GM12878 (cell line): Measurements from ENCODE around the gene SHH. TPM values are rescaled to one million over a fixed set of nuclear protein-coding genes. Genes with fewer than 3 reads are reported as not detected.
A peak's percentile ranks its signal among the peaks of the same experiment; 100 is the strongest.

Source experiments
- ATAC-seq: fragments of 200-7000 bp; cut with Tn5 transposase; 3 replicates; pipeline ENCODE4 v1.9.1; 2020; ENCODE audit warnings: mild to moderate bottlenecking, moderate library complexity
- BruUV-seq: library from RNA; stranded (reverse); fragments of 400-500 nt; replicated peaks from 2 replicates; lab custom pipeline; 2021; lab: Mats Ljungman, UMichigan
- CTCF ChIA-PET: fragments of 300-600 bp; sonication (Branson Sonifier 250); formaldehyde crosslinking; extraction: SDS; loops from one replicate; lab custom pipeline; 2021; ENCODE audit warnings: inconsistent platforms; lab: Yijun Ruan, JAX
- POLR2A ChIA-PET: fragments of 350-600 bp; formaldehyde crosslinking; extraction: SDS; loops from one replicate; lab custom pipeline; 2021; ENCODE audit warnings: inconsistent platforms; lab: Charles Lee
- RAD21 ChIA-PET: fragments of 300-600 bp; sonication (Branson Sonifier 250); formaldehyde crosslinking; loops from one replicate; lab custom pipeline; 2023; ENCODE audit warnings: antibody characterized with exemption; ENCODE audit not compliant: unreplicated experiment; lab: Charles Lee
- SMC1A ChIA-PET: fragments of 300-600 bp; sonication (Branson Sonifier 250); formaldehyde crosslinking; loops from one replicate; lab custom pipeline; 2023; ENCODE audit not compliant: unreplicated experiment, uncharacterized antibody; lab: Charles Lee
- DNase-seq: peaks from one replicate; pipeline ENCODE4 v3.0.0-alpha.2; 2011; ENCODE audit warnings: low read depth, low spot score
- FAIRE-seq: peaks from 3 replicates; lab custom pipeline; 2011; peaks lifted over from hg19 to GRCh38; lab: Jason Lieb, UNC
- H2AFZ ChIP-seq: 2 replicates; pipeline ENCODE4 v1.6.0; 2011; ENCODE audit warnings: low read depth, low read length, control low read depth; ENCODE audit not compliant: control insufficient read depth
- H3K27ac ChIP-seq: 2 replicates; pipeline ENCODE4 v1.5.1; 2011; ENCODE audit warnings: control low read depth; ENCODE audit not compliant: control insufficient read depth, insufficient read depth
- H3K27me3 ChIP-seq, 2 experiments: replicated peaks in 1 of 2; 2 replicates each; pipeline versions ENCODE4 v1.6.0 to v1.6.1; 2011; ENCODE audit warnings: low read length in 1 of 2; ENCODE audit not compliant: control insufficient read depth in 2 of 2, insufficient read depth in 2 of 2
- H3K36me3 ChIP-seq, 2 experiments: 2 replicates each; pipeline ENCODE4 v1.5.1; 2011; ENCODE audit warnings: low read length in 1 of 2; ENCODE audit not compliant: control insufficient read depth in 2 of 2, insufficient read depth in 2 of 2
- H3K4me1 ChIP-seq: 2 replicates; pipeline ENCODE4 v1.6.1; 2011; ENCODE audit warnings: mild to moderate bottlenecking, low read length, moderate library complexity, mixed read lengths; ENCODE audit not compliant: control insufficient read depth, insufficient read depth
- H3K4me2 ChIP-seq: 2 replicates; pipeline ENCODE4 v1.6.0; 2011; ENCODE audit warnings: control low read depth; ENCODE audit not compliant: control insufficient read depth, insufficient read depth
- H3K4me3 ChIP-seq: fragments of 200-600 bp; sonication (generic); 2 replicates; pipeline ENCODE4 v1.5.1; 2016
- H3K79me2 ChIP-seq: 2 replicates; pipeline ENCODE4 v1.6.0; 2011; ENCODE audit warnings: low read length; ENCODE audit not compliant: control insufficient read depth, insufficient read depth
- H3K9ac ChIP-seq: 2 replicates; pipeline ENCODE4 v1.8.0; 2011; ENCODE audit warnings: low read length, control low read depth, mixed read lengths; ENCODE audit not compliant: control insufficient read depth, insufficient read depth
- H3K9me3 ChIP-seq: replicated peaks from 3 replicates; pipeline ENCODE4 v1.5.1; 2011; ENCODE audit warnings: mild to moderate bottlenecking, low read length; ENCODE audit not compliant: control insufficient read depth, insufficient read depth
- H4K20me1 ChIP-seq: 2 replicates; pipeline ENCODE4 v1.6.0; 2011; ENCODE audit not compliant: control insufficient read depth, insufficient read depth
- BRCA1 ChIP-seq: IDR thresholded peaks from 2 replicates; pipeline ENCODE4 v1.6.1; 2011; ENCODE audit warnings: low read depth, low read length, improper control_type of control experiment
- CREM ChIP-seq: IDR thresholded peaks from 2 replicates; pipeline ENCODE4 v1.6.1; 2014; ENCODE audit warnings: antibody characterized with exemption, low read depth
- ELK1 ChIP-seq: IDR thresholded peaks from 2 replicates; pipeline ENCODE4 v1.6.1; 2012; ENCODE audit warnings: low read depth, low read length, improper control_type of control experiment
- NRF1 ChIP-seq: conservative IDR thresholded peaks from 2 replicates; pipeline ENCODE4 v1.6.1; 2011; ENCODE audit warnings: mild to moderate bottlenecking, low read depth, low read length, improper control_type of control experiment
- POLR2A ChIP-seq: IDR thresholded peaks from 2 replicates; pipeline ENCODE4 v1.6.1; 2011; ENCODE audit warnings: low read depth, mild to moderate bottlenecking, low read length
- STAT3 ChIP-seq: IDR thresholded peaks from 2 replicates; pipeline ENCODE4 v1.6.1; 2011; ENCODE audit warnings: low read depth, low read length, improper control_type of control experiment
- ZNF207 ChIP-seq: fragments of 450-650 bp; IDR thresholded peaks from 2 replicates; pipeline ENCODE4 v1.6.1; 2014; ENCODE audit warnings: antibody characterized with exemption, mild to moderate bottlenecking, borderline replicate concordance
- ZSCAN29 ChIP-seq: fragments of 450-650 bp; IDR thresholded peaks from 2 replicates; pipeline ENCODE4 v1.6.1; 2017; ENCODE audit warnings: mild to moderate bottlenecking, moderate library complexity
- WGBS: methylation state at CpG from one replicate; pipeline ENCODE4 v1.1.6; 2016; ENCODE audit warnings: low lambda C conversion rate; ENCODE audit not compliant: insufficient replicate concordance, insufficient coverage; ENCODE audit errors: missing lambda C conversion rate; 5-methylcytosine and 5-hydroxymethylcytosine counted together
- in situ Hi-C: fragments of 300-500 bp; cut with MboI; formaldehyde crosslinking; loops from 9 replicates; pipeline ENCODE4 v1.14.3; 2018; ENCODE audit warnings: mixed read lengths
- intact Hi-C: fragments of 100-400 bp; cut with micrococcal nuclease; formaldehyde crosslinking; loops from one replicate; pipeline ENCODE4 v1.14.2; 2022; ENCODE audit not compliant: unreplicated experiment
- polyA plus RNA-seq, 11 experiments: library from polyadenylated mRNA; depleted of rRNA in 4 of 11; unstranded in 6 of 11; stranded (reverse) in 5 of 11; fragments of >200 nt; fragmentation: Nextera tagmentation in 4 of 11; fragmentation: Illumina TruSeq in 1 of 11; extraction: Ambion mirVana in 4 of 11; extraction: Trizol in 1 of 11; gene quantifications; 1 replicate in 1 of 11; 2 replicates in 10 of 11; pipeline versions ENCODE4 v1.2.1 to v1.2.3, GENCODE V29; 2011 to 2016; ENCODE audit warnings: inconsistent platforms in 2 of 11, missing spikeins in 2 of 11, low read depth in 1 of 11
- total RNA-seq, 4 experiments: library from RNA; depleted of rRNA in 3 of 4; stranded (reverse); fragments of >200 nt in 3 of 4; fragmentation: Illumina TruSeq in 1 of 4; extraction: Trizol in 1 of 4; gene quantifications; 2 replicates each; pipeline versions ENCODE4 v1.2.1 to v1.2.3, GENCODE V29; 2013 to 2021
- TF ChIP-seq, protein P1 (sequence below): fragments of 450-650 bp; IDR thresholded peaks from 2 replicates; pipeline ENCODE4 v1.6.1; 2017; ENCODE audit warnings: low read depth, mild to moderate bottlenecking, moderate library complexity
- TF ChIP-seq, protein P2 (sequence below): fragments of 450-650 bp; formaldehyde crosslinking; IDR thresholded peaks from 2 replicates; pipeline ENCODE4 v1.5.0; 2022; ENCODE audit warnings: mild to moderate bottlenecking, missing genetic modification characterization

SHH gene
- total and polyA plus RNA-seq, 10 of the 15 experiments (the other 5 are each of a cell fraction or from before 2014, with no cell fraction given): not detected

GRCh38 chr7:155785536-155785935 is 26.7 kb downstream of the SHH start:
- no TSS peak for BruUV-seq
- H2AFZ ChIP-seq: no peak overlapping the region
- no peak for TF ChIP-seq CREM
- TF ChIP-seq STAT3: no peak
- 93% methylated on average over 10 of the region's 10 CpGs for WGBS
- no peaks in the 10 kb centered on the region for H3K9me3 ChIP-seq
- no peaks in the 10 kb centered on the region; a peak in 1 of 4 replicates for H3K27me3 ChIP-seq
- no peak overlapping the region for H3K27ac ChIP-seq
- H4K20me1 ChIP-seq: no peaks in the 10 kb centered on the region
- FAIRE-seq (no peak), DNase-seq (no peak), ATAC-seq (no peak)
- H3K4me1 ChIP-seq: no peaks in the 10 kb centered on the region
- H3K9ac ChIP-seq: no peak overlapping the region
- no peaks in the 10 kb centered on the region for H3K79me2 ChIP-seq
- ChIA-PET POLR2A (no interaction called here), RAD21 (no interaction called here), SMC1A (no interaction called here), CTCF (interaction anchor here (1.3 kb wide), 1 partner anchor 187 kb away, joined by 6 read pairs; no protein-coding TSS in a partner anchor)
- intact Hi-C loops: no loop called here
- H3K4me3 ChIP-seq: no peak overlapping the region
- H3K4me2 ChIP-seq: no peak overlapping the region
- peaks cover 1 to 3% of the 10 kb centered on the region in 2 experiments; a peak in 3 of 4 replicates for H3K36me3 ChIP-seq
- in situ Hi-C loops: no loop called here

- no peaks in the 10 kb centered on the region for H3K79me2 ChIP-seq
- no peaks in the 10 kb centered on the region; a peak in 1 of 4 replicates for H3K27me3 ChIP-seq
- ChIA-PET CTCF (no interaction called here), RAD21 (no interaction called here), SMC1A (no interaction called here), POLR2A (no interaction called here)
- no peak overlapping the region for H2AFZ ChIP-seq
- intact Hi-C loops (no loop called here), in situ Hi-C loops (no loop called here)
- no peak overlapping the region for H3K4me3 ChIP-seq
- H3K9me3 ChIP-seq: no peaks in the 10 kb centered on the region
- no peak for FAIRE-seq
- no peaks in the 10 kb centered on the region for H3K4me1 ChIP-seq
- peaks cover 1 to 10% of the 10 kb centered on the region in 2 experiments for H3K36me3 ChIP-seq
- no peak overlapping the region for H3K9ac ChIP-seq
- no peak overlapping the region for H3K27ac ChIP-seq
- no TSS peak for BruUV-seq
- WGBS: over 99% methylated on average over 9 of the region's 10 CpGs
- no peak for DNase-seq
- ATAC-seq: no peak
- H4K20me1 ChIP-seq: peaks cover 2% of the 10 kb centered on the region; the same call in 1 of the 2 replicates
- no peak for TF ChIP-seq ZNF207
- TF ChIP-seq, protein P1, sequence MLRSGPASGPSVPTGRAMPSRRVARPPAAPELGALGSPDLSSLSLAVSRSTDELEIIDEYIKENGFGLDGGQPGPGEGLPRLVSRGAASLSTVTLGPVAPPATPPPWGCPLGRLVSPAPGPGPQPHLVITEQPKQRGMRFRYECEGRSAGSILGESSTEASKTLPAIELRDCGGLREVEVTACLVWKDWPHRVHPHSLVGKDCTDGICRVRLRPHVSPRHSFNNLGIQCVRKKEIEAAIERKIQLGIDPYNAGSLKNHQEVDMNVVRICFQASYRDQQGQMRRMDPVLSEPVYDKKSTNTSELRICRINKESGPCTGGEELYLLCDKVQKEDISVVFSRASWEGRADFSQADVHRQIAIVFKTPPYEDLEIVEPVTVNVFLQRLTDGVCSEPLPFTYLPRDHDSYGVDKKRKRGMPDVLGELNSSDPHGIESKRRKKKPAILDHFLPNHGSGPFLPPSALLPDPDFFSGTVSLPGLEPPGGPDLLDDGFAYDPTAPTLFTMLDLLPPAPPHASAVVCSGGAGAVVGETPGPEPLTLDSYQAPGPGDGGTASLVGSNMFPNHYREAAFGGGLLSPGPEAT: no peak
- no peak for TF ChIP-seq NRF1
- TF ChIP-seq POLR2A: peak; percentile 55; the same call in 1 of the 2 replicates
- TF ChIP-seq ZSCAN29: no peak
- TF ChIP-seq, protein P2, sequence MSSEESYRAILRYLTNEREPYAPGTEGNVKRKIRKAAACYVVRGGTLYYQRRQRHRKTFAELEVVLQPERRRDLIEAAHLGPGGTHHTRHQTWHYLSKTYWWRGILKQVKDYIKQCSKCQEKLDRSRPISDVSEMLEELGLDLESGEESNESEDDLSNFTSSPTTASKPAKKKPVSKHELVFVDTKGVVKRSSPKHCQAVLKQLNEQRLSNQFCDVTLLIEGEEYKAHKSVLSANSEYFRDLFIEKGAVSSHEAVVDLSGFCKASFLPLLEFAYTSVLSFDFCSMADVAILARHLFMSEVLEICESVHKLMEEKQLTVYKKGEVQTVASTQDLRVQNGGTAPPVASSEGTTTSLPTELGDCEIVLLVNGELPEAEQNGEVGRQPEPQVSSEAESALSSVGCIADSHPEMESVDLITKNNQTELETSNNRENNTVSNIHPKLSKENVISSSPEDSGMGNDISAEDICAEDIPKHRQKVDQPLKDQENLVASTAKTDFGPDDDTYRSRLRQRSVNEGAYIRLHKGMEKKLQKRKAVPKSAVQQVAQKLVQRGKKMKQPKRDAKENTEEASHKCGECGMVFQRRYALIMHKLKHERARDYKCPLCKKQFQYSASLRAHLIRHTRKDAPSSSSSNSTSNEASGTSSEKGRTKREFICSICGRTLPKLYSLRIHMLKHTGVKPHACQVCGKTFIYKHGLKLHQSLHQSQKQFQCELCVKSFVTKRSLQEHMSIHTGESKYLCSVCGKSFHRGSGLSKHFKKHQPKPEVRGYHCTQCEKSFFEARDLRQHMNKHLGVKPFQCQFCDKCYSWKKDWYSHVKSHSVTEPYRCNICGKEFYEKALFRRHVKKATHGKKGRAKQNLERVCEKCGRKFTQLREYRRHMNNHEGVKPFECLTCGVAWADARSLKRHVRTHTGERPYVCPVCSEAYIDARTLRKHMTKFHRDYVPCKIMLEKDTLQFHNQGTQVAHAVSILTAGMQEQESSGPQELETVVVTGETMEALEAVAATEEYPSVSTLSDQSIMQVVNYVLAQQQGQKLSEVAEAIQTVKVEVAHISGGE: no peak
- TF ChIP-seq ELK1: no peak
- TF ChIP-seq BRCA1: no peak
- TF ChIP-seq, all 136 proteins: peak for 1
- no peak overlapping the region for H3K4me2 ChIP-seq
These were observed 29.8 kb downstream of the SHH start for GRCh38 chr7:155782466-155782865.
